Natural killer cell (primary cell): ENCODE data around the gene CEP78. TPM values are rescaled to one million over a fixed set of nuclear protein-coding genes. Genes with fewer than 3 reads are reported as not detected.
A peak's percentile ranks its signal among the peaks of the same experiment; 100 is the strongest.
"Not testable (repeated sequence)": the region's sequence is repeated elsewhere in the genome, so short reads cannot be mapped to it uniquely, and the experiment has no call there.

Source experiments
- ATAC-seq, 3 donors: fragments of 150-1000 bp in 2 of 3; fragments of 200-7000 bp in 1 of 3; cut with Tn5 transposase; 1 replicate in 1 of 3; 2 replicates in 2 of 3; pipeline ENCODE4 v1.10.0; 2021; ENCODE audit warnings: mild to moderate bottlenecking in 2 of 3, moderate library complexity in 2 of 3
- DNase-seq, 2 donors: peaks; one replicate each; pipeline versions ENCODE4 v3.0.0 to v3.0.0-alpha.2; 2013 to 2021; ENCODE audit warnings: mixed read lengths in 1 of 2
- H3K27ac ChIP-seq: one replicate; pipeline ENCODE4 v1.5.1; 2013; ENCODE audit warnings: mild to moderate bottlenecking, low read length
- H3K27me3 ChIP-seq: one replicate; pipeline ENCODE4 v1.6.1; 2013; ENCODE audit warnings: low read length; ENCODE audit not compliant: control insufficient read depth, insufficient read depth
- H3K36me3 ChIP-seq: one replicate; pipeline ENCODE4 v1.6.1; 2013; ENCODE audit warnings: low read length; ENCODE audit not compliant: control insufficient read depth, insufficient read depth
- H3K4me1 ChIP-seq: one replicate; pipeline ENCODE4 v1.6.1; 2013; ENCODE audit warnings: low read length; ENCODE audit not compliant: control insufficient read depth, insufficient read depth
- H3K4me3 ChIP-seq: one replicate; pipeline ENCODE4 v1.5.1; 2013; ENCODE audit warnings: low read length
- H3K9me3 ChIP-seq: one replicate; pipeline ENCODE4 v1.6.1; 2013; ENCODE audit warnings: low read length; ENCODE audit not compliant: control insufficient read depth, insufficient read depth
- H3K27ac Mint-ChIP-seq, 2 donors: one replicate each; pipeline ENCODE4 v1.8.0; 2022; ENCODE audit warnings: mild to moderate bottlenecking in 2 of 2, mixed read lengths in 2 of 2, moderate library complexity in 1 of 2
- H3K27me3 Mint-ChIP-seq, 2 donors: one replicate each; pipeline ENCODE4 v1.8.0; 2022; ENCODE audit warnings: low read depth in 2 of 2, mixed read lengths in 2 of 2
- H3K36me3 Mint-ChIP-seq: one replicate; pipeline ENCODE4 v1.8.0; 2022; ENCODE audit warnings: mixed read lengths
- H3K4me1 Mint-ChIP-seq, 2 donors: one replicate each; pipeline ENCODE4 v1.8.0; 2022; ENCODE audit warnings: mixed read lengths in 2 of 2
- H3K4me3 Mint-ChIP-seq: one replicate; pipeline ENCODE4 v1.8.0; 2022; ENCODE audit warnings: mild to moderate bottlenecking, moderate library complexity, mixed read lengths
- H3K9me3 Mint-ChIP-seq, 2 donors: one replicate each; pipeline ENCODE4 v1.8.0; 2022; ENCODE audit warnings: mixed read lengths in 2 of 2
- CTCF ChIP-seq: fragments of 200-600 bp; IDR thresholded peaks from one replicate; pipeline ENCODE4 v1.8.0; 2022; ENCODE audit warnings: antibody characterized with exemption
- WGBS: methylation state at CpG from one replicate; pipeline ENCODE4 v1.1.7; 2013; ENCODE audit warnings: missing lambda C conversion rate; ENCODE audit not compliant: insufficient coverage; 5-methylcytosine and 5-hydroxymethylcytosine counted together
- intact Hi-C: fragments of 100-400 bp; cut with micrococcal nuclease; formaldehyde crosslinking; loops from one replicate; pipeline ENCODE4 v1.14.2; 2022
- total RNA-seq, 4 donors: library from RNA; stranded (reverse); fragments of 120-200 nt in 1 of 4; gene quantifications; one replicate each; pipeline versions ENCODE4 v1.2.3 to v1.2.4, GENCODE V29; 2013 to 2022

CEP78 gene
- total RNA-seq, 3 donors from 2014 or later (not counting 1 experiment from before 2014, with no cell fraction given): 204 to 304 (median 253) TPM

- no peaks in the 10 kb centered on the region for H3K4me1 ChIP-seq
- Mint-ChIP-seq H3K27me3 (no peaks in the 10 kb centered on the region), H3K9me3 (no peaks in the 10 kb centered on the region), H3K27ac (no peak overlapping the region), H3K4me3 (no peak overlapping the region), H3K36me3 (no peaks in the 10 kb centered on the region), H3K4me1 (peaks cover 6 to 9% of the 10 kb centered on the region in 2 donors)
- no peak overlapping the region for H3K27ac ChIP-seq
- intact Hi-C loops: no loop called here
- H3K4me3 ChIP-seq: no peak overlapping the region
- 85% methylated on average over 5 of the region's 5 CpGs for WGBS
- TF ChIP-seq CTCF: no peak
- no peaks in the 10 kb centered on the region for H3K9me3 ChIP-seq
- no peak for DNase-seq
- no peak for ATAC-seq
- H3K27me3 ChIP-seq: no peaks in the 10 kb centered on the region
- no peaks in the 10 kb centered on the region for H3K36me3 ChIP-seq
Observed at GRCh38 chr9:78189001-78189400, 46.9 kb upstream of the CEP78 start.

- Histone ChIP-seq H3K4me3 (no peak overlapping the region), H3K36me3 (no peaks in the 10 kb centered on the region), H3K4me1 (no peaks in the 10 kb centered on the region), H3K9me3 (no peaks in the 10 kb centered on the region), H3K27ac (no peak overlapping the region), H3K27me3 (no peaks in the 10 kb centered on the region)
- no peaks in the 10 kb centered on the region for H3K27me3 Mint-ChIP-seq
- peaks cover 11 to 13% of the 10 kb centered on the region in 2 donors for H3K4me1 Mint-ChIP-seq
- 87% methylated on average over 5 of the region's 5 CpGs for WGBS
- TF ChIP-seq CTCF: no peak
- H3K4me3 Mint-ChIP-seq: no peak overlapping the region
- intact Hi-C loops: no loop called here
- no peaks in the 10 kb centered on the region for H3K9me3 Mint-ChIP-seq
- ATAC-seq (no peak), DNase-seq (no peak)
- no peak overlapping the region for H3K27ac Mint-ChIP-seq
- no peaks in the 10 kb centered on the region for H3K36me3 Mint-ChIP-seq
Observed at GRCh38 chr9:78189461-78189860, 46.4 kb upstream of the CEP78 start.

- no peak overlapping the region for H3K27ac Mint-ChIP-seq
- no peak overlapping the region for H3K27ac ChIP-seq
- no peak for TF ChIP-seq CTCF
Observed at GRCh38 chr9:78191931-78192330, 43.9 kb upstream of the CEP78 start.

GRCh38 chr9:78196258-78196657 lies 39.6 kb upstream of the CEP78 start:
- Histone ChIP-seq H3K27me3 (no peaks in the 10 kb centered on the region), H3K4me1 (peaks cover 9% of the 10 kb centered on the region), H3K36me3 (no peaks in the 10 kb centered on the region), H3K9me3 (peaks cover 3% of the 10 kb centered on the region), H3K4me3 (no peak overlapping the region), H3K27ac (no peak overlapping the region)
- intact Hi-C loops: no loop called here
- Mint-ChIP-seq H3K4me1 (peaks cover 25 to 28% of the 10 kb centered on the region in 2 donors), H3K36me3 (peaks cover 7% of the 10 kb centered on the region), H3K9me3 (peaks cover 0 to 5% of the 10 kb centered on the region in 2 donors), H3K4me3 (no peak overlapping the region), H3K27ac (no peak overlapping the region), H3K27me3 (no peaks in the 10 kb centered on the region)
- no peak for TF ChIP-seq CTCF
- ATAC-seq (no peak), DNase-seq (no peak)
- 60% methylated on average over 1 of the region's 1 CpG for WGBS

More at GRCh38 chr9:78191931-78192330, 43.9 kb upstream of the CEP78 start:
- no peak overlapping the region for H3K4me3 Mint-ChIP-seq
- no peaks in the 10 kb centered on the region for H3K27me3 Mint-ChIP-seq
- no peak for DNase-seq
- no peak overlapping the region for H3K4me3 ChIP-seq
- H3K9me3 Mint-ChIP-seq: no peaks in the 10 kb centered on the region
- intact Hi-C loops: no loop called here
- H3K27me3 ChIP-seq: no peaks in the 10 kb centered on the region
- H3K36me3 ChIP-seq: no peaks in the 10 kb centered on the region
- no peaks in the 10 kb centered on the region for H3K36me3 Mint-ChIP-seq
- no peak for ATAC-seq
- no peaks in the 10 kb centered on the region for H3K9me3 ChIP-seq
- H3K4me1 ChIP-seq: no peaks in the 10 kb centered on the region
- H3K4me1 Mint-ChIP-seq: peaks cover 13 to 18% of the 10 kb centered on the region in 2 donors

- ATAC-seq: peak; percentile 53 to 86 (median 73)
- H3K36me3 Mint-ChIP-seq: peaks cover 45% of the 10 kb centered on the region
- WGBS: 36% methylated on average over 16 of the region's 16 CpGs
- peaks cover 13 to 30% of the 10 kb centered on the region in 2 donors for H3K9me3 Mint-ChIP-seq
- Histone ChIP-seq H3K9me3 (peaks cover 11% of the 10 kb centered on the region), H3K27ac (peak overlapping the region; percentile 50), H3K4me1 (peaks cover 17% of the 10 kb centered on the region)
- H3K27me3 Mint-ChIP-seq, H3K36me3 ChIP-seq, intact Hi-C loops, H3K27me3 ChIP-seq, H3K4me3 ChIP-seq: not testable (repeated sequence)
- peaks cover 38 to 47% of the 10 kb centered on the region in 2 donors for H3K4me1 Mint-ChIP-seq
- peak; percentile 31 to 84 for DNase-seq
- peak overlapping the region; percentile 75 for H3K4me3 Mint-ChIP-seq
- peak overlapping the region; percentile 69 to 87 for H3K27ac Mint-ChIP-seq
Observed at GRCh38 chr9:78201158-78201777, 34.6 kb upstream of the CEP78 start.
